Ovary (tissue), 9 donors: ENCODE measurements around the gene SORD. TPM values are rescaled to one million over a fixed set of nuclear protein-coding genes. Genes with fewer than 3 reads are reported as not detected.
"Not testable (repeated sequence)": the region's sequence is repeated elsewhere in the genome, so short reads cannot be mapped to it uniquely, and the experiment has no call there.

Experiments used
- DNase-seq, 5 donors: peaks; one replicate each; pipeline ENCODE4 v3.0.0-alpha.2; 2019 to 2020
- H3K27ac ChIP-seq, 2 donors: fragments of 200-600 bp; one replicate each; pipeline versions ENCODE4 v1.5.1 to v1.8.0; 2019 to 2022
- H3K27me3 ChIP-seq: fragments of 200-600 bp; one replicate; pipeline ENCODE4 v1.8.0; 2022
- H3K36me3 ChIP-seq: fragments of 200-600 bp; sonication (generic); one replicate; pipeline ENCODE4 v1.5.1; 2019
- H3K4me1 ChIP-seq: one replicate; pipeline ENCODE4 v1.8.1; 2013; ENCODE audit warnings: mild to moderate bottlenecking, moderate library complexity; ENCODE audit not compliant: insufficient read depth
- H3K4me3 ChIP-seq: fragments of 200-600 bp; sonication (generic); one replicate; pipeline ENCODE4 v1.5.1; 2017
- H3K9me3 ChIP-seq, 2 donors: fragments of 200-600 bp in 1 of 2; sonication (generic) in 1 of 2; one replicate each; pipeline versions ENCODE4 v1.5.1 to v1.8.1; 2013 to 2019; ENCODE audit warnings: mild to moderate bottlenecking in 1 of 2, moderate library complexity in 1 of 2
- EP300 ChIP-seq: sonication (generic); formaldehyde crosslinking; IDR thresholded peaks from one replicate; pipeline ENCODE4 v1.6.1; 2017; ENCODE audit warnings: antibody characterized with exemption
- POLR2A ChIP-seq: fragments of 450-650 bp; IDR thresholded peaks from one replicate; pipeline ENCODE4 v1.6.1; 2017; ENCODE audit warnings: antibody characterized with exemption, mild to moderate bottlenecking, moderate library complexity
- WGBS, 3 donors: extraction: QIAGEN DNeasy Blood & Tissue Kit in 1 of 3; methylation state at CpG; one replicate each; pipeline versions ENCODE4 v1.1.5 to v1.1.7; 2013 to 2017; 5-methylcytosine and 5-hydroxymethylcytosine counted together
- intact Hi-C, 4 donors: fragments of 100-400 bp; cut with DNase I; formaldehyde crosslinking; loops; one replicate each; pipeline versions ENCODE4 v1.11.0 to v1.15.1; 2022 to 2023
- polyA plus RNA-seq, 2 donors: library from polyadenylated mRNA; stranded (reverse); fragments of 200-250 nt in 1 of 2; fragments of 350-450 nt in 1 of 2; fragmentation: Illumina TruSeq in 1 of 2; extraction: RNeasy Lipid Tissue Mini Kit (QIAGEN cat#74804) in 1 of 2; gene quantifications; one replicate each; pipeline ENCODE4 v1.2.3, GENCODE V29; 2013 to 2014
- total RNA-seq, 7 donors: library from RNA; depleted of rRNA in 2 of 7; stranded (reverse); fragments of >200 nt in 2 of 7; fragmentation: NEBNext Ultra II Directional in 3 of 7; extraction: Animal tissue kit (Norgen Biotek cat#: 25700) in 3 of 7; gene quantifications; one replicate each; pipeline versions ENCODE4 v1.1.0 to v1.2.4, GENCODE V29; 2016 to 2023
- TF ChIP-seq, protein P1 (sequence below), 3 donors: fragments of 450-650 bp in 2 of 3; fragments of 200-600 bp in 1 of 3; IDR thresholded peaks; one replicate each; pipeline versions ENCODE4 v1.5.1 to v1.8.0; 2016 to 2022; ENCODE audit warnings: antibody characterized with exemption in 3 of 3, mild to moderate bottlenecking in 1 of 3
- donor health status: DM: no; HTN: no; CAD: no; lungs with moderate emphysema.
- donor health status: DM: no; HTN: no; CAD: no.
- donor health status: Bipolar disorder and iron deficiency.
- donor health status: DM: yes; HTN: yes; CAD: no.
- donor health status: DM: no; HTN: no; CAD: no.
- donor health status: DM: yes; HTN: yes; CAD: no.

Gene SORD
- total and polyA plus RNA-seq, 9 donors: 3.9 to 25.0 (median 8.3) TPM

GRCh38 chr15:45048794-45049631 lies 26.0 kb downstream of the SORD start:
- no peak for DNase-seq
- no peak overlapping the region for H3K27ac ChIP-seq
- no peaks in the 10 kb centered on the region for H3K27me3 ChIP-seq
- no peaks in the 10 kb centered on the region for H3K4me1 ChIP-seq
- intact Hi-C loops: no loop called here
- no peak overlapping the region for H3K4me3 ChIP-seq
- peaks cover 0 to 7% of the 10 kb centered on the region in 2 donors for H3K9me3 ChIP-seq
- WGBS, 3 donors: 56 to 58% (median 57%) methylated on average over 7 of the region's 7 CpGs
- TF ChIP-seq POLR2A: no peak
- TF ChIP-seq, protein P1, sequence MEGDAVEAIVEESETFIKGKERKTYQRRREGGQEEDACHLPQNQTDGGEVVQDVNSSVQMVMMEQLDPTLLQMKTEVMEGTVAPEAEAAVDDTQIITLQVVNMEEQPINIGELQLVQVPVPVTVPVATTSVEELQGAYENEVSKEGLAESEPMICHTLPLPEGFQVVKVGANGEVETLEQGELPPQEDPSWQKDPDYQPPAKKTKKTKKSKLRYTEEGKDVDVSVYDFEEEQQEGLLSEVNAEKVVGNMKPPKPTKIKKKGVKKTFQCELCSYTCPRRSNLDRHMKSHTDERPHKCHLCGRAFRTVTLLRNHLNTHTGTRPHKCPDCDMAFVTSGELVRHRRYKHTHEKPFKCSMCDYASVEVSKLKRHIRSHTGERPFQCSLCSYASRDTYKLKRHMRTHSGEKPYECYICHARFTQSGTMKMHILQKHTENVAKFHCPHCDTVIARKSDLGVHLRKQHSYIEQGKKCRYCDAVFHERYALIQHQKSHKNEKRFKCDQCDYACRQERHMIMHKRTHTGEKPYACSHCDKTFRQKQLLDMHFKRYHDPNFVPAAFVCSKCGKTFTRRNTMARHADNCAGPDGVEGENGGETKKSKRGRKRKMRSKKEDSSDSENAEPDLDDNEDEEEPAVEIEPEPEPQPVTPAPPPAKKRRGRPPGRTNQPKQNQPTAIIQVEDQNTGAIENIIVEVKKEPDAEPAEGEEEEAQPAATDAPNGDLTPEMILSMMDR (IDR thresholded peaks at IDR 0.05): no peak
- TF ChIP-seq EP300: no peak
- no peaks in the 10 kb centered on the region for H3K36me3 ChIP-seq

DNA sequence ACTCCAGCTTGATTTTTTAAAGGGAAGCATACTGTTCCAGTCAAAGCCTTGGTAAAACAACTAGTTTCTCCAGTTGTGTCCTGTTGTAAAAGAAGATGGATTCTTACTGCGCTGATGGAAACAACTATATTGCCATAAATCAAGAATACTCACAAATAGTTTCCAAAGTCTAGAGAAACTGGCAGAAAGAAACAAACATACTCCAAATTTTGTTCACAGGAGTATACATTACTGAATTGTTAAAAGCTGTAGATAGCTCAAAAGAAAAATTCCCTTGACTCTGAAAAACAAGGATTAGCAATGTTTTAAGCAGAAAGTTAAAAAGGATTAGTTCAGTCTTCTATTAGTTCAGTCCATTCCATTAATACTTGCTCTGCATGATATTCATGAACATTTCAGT lies 27.6 kb downstream of the SORD start:
- intact Hi-C loops: no loop called here
- DNase-seq: no peak
- no peaks in the 10 kb centered on the region for H3K27me3 ChIP-seq
- no peaks in the 10 kb centered on the region for H3K36me3 ChIP-seq
- TF ChIP-seq POLR2A (no peak), EP300 (no peak)
- TF ChIP-seq, protein P1 (IDR thresholded peaks at IDR 0.05): no peak
- no peak overlapping the region for H3K4me3 ChIP-seq
- no peak overlapping the region for H3K27ac ChIP-seq
- H3K9me3 ChIP-seq: peaks cover 0 to 7% of the 10 kb centered on the region in 2 donors
- H3K4me1 ChIP-seq: no peaks in the 10 kb centered on the region
- 95 to 99% (median 95%) methylated on average over 1 of the region's 1 CpG for WGBS, 3 donors

GRCh38 chr15:45052676-45053075 lies 29.7 kb downstream of the SORD start:
- DNase-seq: not testable (repeated sequence)

GRCh38 chr15:45058690-45059675 lies 36.0 kb downstream of the SORD start:
- H3K4me3 ChIP-seq, H3K27me3 ChIP-seq, H3K4me1 ChIP-seq, H3K9me3 ChIP-seq, intact Hi-C loops, H3K36me3 ChIP-seq, DNase-seq, H3K27ac ChIP-seq: not testable (repeated sequence)
- WGBS, 3 donors: 79 to 95% (median 95%) methylated on average over 3 of the region's 3 CpGs

More at GRCh38 chr15:45052676-45053075, 29.7 kb downstream of the SORD start:
- WGBS, 3 donors: 94 to 98% (median 96%) methylated on average over 3 of the region's 3 CpGs
- intact Hi-C loops, H3K4me1 ChIP-seq, H3K27me3 ChIP-seq, H3K4me3 ChIP-seq, H3K36me3 ChIP-seq, H3K27ac ChIP-seq, H3K9me3 ChIP-seq: not testable (repeated sequence)

- H3K27me3 ChIP-seq, DNase-seq, H3K36me3 ChIP-seq, H3K4me1 ChIP-seq, H3K9me3 ChIP-seq, H3K27ac ChIP-seq, H3K4me3 ChIP-seq, intact Hi-C loops: not testable (repeated sequence)
- 93 to 100% (median 94%) methylated on average over 7 of the region's 7 CpGs for WGBS, 3 donors
Observed at GRCh38 chr15:45062301-45062700, 39.3 kb downstream of the SORD start.
